Neural cell (in vitro differentiated cells): ENCODE measurements around the gene NOSIP.

Experiments
- CTCF ChIP-seq: fragments of 450-650 bp; IDR thresholded peaks from 2 replicates; pipeline ENCODE4 v1.5.1; 2014; ENCODE audit warnings: antibody characterized with exemption, mild to moderate bottlenecking, moderate library complexity; ENCODE audit not compliant: poor library complexity, severe bottlenecking
- TAF1 ChIP-seq: IDR thresholded peaks from 2 replicates; pipeline ENCODE4 v1.6.1; 2012; ENCODE audit warnings: low read depth

- TF ChIP-seq CTCF (peak; percentile 69), TAF1 (no peak)
Observed at GRCh38 chr19:49533551-49534488, 46.5 kb downstream of the NOSIP start.
